GM19438 (cell line): Measurements from ENCODE around the gene CHRDL2.
"Not testable (repeated sequence)": the region's sequence is repeated elsewhere in the genome, so short reads cannot be mapped to it uniquely, and the experiment has no call there.

ENCODE experiments used
- ATAC-seq: cut with Tn5 transposase; IDR thresholded peaks from one replicate; pipeline ENCODE4 v1.9.1; 2021; ENCODE audit warnings: low read depth; ENCODE audit not compliant: unreplicated experiment

CHRDL2 gene

DNA sequence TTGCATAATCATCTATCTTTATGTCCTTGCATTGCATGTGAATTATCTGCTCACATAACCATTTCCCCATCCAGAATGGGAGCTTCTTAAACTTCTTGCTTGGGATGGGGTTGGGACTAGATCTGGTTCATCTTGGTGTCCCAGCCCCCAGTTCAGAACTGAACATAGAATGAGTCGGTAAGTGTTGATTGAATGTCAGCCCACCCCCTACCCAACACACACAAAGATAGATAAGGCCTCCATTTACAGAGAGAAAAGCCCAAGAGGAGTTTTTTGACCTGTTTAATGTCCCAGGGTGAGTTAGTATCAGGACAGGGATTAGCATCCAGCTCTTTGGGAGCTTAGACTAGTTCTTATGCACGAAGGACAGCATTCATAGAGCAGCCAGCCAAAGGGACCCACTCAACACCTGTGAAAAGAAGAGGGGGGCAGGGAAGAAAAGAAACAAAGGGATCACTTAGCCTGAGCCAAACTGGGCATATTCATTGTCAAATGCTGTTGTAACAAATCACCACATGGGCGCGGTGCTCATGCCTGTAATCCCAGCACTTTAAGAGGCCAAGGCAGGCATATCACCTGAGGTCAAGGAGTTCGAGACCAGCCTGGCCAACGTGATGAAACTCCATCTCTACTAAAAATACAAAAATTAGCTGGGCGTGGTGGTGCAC is 57.4 kb downstream of the CHRDL2 start:
- ATAC-seq = no peak

DNA sequence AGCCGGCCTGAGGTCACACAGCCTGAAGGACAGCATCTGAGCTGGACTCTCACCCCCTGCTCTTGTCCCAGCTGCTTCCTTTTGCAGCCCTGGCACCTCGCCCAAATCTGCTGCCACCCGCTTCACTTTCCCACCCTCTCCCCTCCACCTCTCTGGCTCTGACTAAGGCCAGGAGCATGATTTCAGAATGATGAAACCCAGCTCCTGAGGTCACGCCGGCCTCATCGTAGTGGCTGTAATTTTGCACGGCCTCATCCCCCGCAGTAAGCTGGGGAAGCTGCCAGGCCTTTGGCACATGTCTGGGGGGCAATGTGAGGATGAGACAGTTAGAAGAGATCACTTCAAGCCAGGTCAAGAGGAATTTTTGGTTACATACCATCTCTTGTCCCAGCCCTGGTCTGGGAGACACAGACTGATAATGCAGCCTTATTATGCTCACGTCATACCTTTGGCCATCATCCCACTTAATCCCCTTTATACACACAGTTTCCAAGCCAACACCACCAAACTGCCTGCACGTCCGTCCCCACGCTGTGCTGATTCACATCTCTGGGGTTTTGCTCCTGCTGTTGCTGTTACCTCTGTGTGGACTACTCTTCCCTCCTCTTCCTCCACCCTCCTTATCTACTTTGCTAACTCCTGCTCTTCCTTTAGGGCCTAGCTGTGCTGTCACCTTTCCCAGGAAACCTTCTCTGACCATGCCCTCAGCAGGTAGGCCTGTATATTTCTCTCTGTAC is 58.1 kb downstream of the CHRDL2 start:
- no peak for ATAC-seq

DNA sequence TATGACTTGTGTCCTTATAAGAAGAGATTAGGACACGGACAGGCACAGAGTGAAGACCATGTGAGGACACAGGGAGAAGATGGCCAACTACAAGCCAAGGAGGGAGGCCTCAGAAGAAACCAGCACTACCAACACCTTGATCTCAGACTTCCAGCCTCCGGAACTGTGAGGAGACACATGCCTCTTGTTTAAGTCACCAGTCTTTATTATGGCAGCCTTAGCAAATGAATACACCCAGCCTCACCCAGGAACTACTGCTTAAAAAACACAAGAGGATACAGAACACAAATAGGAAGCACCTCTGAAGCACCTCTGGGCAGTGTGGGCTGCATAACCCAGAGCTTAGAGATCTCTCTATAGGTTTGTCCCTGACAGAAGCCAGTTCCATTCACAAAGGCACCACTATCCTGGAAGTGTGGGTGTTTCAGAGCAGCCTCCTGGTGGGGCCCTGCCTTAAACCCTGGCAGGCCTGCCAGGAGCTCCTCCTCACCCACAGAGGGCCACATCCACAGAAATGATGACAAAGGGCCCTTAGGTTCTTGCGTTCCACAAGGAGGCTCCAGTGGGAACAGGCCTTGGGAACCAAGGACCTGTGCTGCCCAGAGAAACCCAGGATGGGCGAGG is 58.8 kb downstream of the CHRDL2 start:
- ATAC-seq = no peak

DNA sequence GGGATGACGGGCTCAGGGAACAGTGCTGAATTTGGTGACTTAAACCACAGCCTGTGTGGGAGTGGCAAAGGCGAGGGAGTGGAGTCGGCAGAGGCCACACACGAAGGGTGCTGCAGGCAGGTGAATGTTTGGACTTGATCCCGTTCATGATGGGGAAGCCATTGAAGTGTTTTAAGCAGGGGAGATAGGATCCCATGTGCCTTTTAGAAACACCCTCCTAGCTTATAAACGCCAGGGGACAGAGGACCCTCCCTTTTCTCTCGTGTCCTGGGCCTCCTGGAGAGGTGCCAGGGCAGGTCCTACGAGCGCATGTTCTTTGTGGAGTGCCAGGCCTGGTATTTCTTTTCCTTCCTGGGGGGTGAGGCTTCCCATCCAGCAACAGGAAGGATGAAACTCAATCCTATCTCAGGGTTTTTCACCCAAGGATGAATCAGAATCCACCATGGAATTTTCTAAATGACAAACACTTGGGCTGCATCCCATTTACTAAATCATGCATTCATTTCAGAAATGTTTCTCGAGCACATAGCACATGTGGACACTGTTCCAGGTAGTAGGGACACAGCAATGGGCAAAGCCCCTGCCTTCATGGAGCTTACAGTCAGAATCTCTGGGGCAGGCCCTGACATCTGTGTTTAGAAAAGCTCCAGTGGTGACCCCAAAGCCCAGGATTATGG is 59.6 kb downstream of the CHRDL2 start:
- no peak for ATAC-seq

DNA sequence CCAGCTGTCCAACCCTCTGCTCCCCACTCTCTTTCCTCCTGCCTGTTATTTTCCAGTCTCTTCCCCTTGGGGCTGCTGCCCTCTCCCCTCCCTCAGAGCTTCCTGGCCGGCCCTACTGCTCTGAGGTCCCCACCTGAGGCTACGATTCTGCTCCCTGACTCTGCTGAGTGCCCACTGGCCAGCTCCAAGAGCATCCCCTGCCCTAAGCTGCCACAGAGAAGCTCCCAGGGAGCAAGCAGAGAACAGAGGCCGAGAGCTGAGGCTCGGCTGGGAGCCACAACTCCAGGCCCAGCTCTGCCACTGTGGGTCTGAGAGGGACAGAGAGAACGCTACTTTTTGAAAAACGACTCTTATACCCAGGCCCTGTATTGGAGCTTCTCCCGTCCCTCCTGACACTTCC is 61.1 kb downstream of the CHRDL2 start:
- ATAC-seq = no peak

DNA sequence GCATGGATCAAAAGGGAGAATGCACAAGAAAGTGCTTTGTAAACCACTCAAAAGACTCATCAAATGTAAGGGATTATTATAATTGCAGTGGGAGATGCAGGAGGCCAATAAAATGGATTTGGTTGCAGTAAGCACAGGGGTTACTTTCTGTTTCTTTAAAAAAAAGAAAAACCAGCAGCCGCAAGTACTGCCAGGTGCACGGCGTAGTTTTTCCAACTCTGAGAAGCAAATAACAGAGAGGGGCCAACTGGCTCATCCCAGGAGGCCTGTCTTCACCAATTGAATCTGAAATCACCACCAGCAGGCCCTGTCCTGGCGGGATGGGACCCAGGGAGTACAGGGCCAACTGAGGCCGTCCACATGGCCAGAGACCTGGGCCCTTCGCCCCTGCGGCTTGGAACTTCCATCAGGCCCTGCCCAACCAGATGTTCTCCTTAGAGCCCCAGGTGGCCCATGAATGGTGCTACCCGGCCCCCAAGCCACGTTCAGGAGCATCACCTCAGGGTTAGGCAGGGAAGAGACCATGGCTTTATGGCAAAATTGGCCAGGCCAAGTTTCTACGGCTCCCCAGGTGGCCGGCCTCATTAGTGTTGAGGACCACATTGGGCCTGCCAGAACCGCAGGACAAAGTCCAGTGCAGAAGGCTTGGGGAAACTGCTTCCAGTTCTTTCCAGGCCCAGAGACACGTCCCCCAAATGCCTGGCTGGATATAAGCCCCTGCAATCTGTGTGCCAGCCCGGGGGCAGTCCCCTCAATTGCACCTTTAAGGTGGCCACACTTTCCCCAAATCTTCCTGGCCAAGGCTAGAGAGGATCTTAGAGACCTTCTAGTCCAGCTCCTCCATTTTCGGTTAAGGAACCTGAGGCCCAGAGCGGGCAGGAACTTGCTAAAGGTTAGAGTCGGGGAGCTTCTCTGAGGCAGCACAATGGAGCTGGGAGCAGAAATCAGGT is 61.7 kb downstream of the CHRDL2 start:
- no peak for ATAC-seq

DNA sequence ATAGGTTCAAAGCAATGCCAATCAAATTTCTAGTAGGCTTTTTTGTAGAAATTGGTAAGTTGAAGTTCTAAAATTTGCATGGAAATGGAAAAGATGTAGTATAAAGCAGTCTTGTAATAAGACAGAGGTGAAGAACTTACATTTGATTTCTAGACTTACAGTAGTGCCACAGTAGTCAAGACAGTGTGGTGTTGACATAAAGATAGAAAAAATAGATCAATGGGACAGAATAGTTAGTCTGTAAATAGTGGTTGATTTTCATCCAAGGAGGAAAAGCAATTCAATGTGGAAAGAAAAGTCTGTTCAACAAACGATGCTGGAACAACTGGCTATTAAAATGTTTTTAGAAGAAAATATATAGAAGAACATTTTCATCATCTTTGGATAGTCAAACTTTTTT is 67.9 kb downstream of the CHRDL2 start:
- ATAC-seq = no peak

DNA sequence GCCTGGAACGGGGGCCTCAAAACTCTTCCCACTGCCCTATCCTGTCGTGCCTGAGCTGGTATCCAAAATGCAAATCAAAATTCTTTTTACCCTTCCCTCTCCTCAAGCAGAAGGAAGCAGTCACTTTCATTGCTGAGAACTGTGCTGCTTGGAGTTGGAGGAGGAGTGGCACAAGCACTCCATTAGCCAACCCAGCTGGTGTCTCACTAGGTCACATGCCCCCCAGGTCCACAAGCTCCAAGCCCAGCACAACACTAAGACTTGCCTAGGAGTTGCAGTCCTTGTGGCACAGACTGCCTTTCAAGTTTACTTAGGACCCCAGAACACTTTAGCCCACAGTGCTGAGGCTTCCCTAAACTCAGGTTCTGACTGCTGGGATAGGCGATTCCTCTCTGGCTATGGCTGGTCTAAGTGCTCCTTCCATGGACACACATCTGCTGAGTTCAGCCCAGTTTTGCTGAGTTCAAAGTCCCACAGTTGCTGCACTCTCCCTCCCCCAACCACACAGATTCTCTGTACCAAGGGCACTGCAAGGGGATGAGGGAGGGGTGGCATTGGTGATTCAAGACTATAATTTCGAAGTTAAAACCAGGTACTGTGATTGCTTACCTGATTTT is 68.6 kb downstream of the CHRDL2 start:
- ATAC-seq = no peak

DNA sequence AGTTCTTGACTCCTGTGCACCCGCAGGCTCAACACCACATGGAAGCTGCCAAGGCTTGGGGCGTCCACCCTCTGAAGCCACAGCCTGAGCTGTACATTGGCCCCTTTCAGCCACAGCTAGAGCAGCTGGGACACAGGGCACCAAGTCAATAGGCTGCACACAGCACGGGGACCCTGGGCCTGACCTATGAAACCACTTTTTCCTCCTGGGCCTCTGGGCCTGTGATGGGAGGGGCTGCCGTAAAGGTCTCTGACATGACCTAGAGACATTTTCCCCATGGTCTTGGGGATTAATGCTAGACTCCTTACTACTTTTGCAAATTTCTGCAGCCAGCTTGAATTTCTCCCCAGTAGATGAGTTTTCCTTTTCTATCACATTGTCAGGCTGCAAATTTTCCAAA is 72.1 kb downstream of the CHRDL2 start:
- not testable (repeated sequence) for ATAC-seq

DNA sequence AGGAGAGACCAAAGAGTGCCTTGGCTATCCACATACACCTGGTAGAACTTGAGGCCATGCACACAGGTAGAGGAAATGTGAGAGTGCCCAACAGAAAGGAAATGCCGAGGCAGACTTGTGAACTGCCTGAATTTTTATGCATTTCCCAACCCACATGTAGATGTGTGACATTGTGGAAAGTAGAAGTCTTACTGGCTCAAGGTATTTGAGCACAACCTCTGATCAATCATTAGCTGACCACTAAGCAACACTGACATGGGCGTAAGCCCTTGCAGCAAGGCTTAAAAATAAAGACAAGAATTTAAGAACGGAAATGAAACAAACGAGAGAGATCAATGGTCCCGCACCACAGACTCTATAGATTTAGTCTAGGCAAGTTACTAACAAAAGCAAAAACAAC is 76.2 kb downstream of the CHRDL2 start:
- no peak for ATAC-seq

DNA sequence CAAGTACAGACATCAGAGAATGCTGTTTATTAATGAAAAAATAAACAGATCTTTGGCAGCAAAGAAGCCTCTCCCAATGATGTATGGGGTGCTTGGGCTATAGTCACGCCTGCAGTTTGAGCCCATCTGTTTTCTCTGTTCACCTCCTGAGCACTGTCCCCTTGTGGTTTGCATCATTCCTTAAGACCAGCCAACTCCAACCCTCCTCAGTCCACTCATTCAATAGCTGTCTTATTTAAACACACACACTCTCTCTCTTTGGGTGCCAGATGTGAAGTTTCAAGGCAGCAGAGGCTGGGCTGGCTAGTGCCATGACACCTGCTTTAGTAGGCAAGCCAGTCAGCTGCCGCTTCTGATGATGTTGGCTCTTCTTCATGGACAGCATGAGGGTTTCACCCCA is 80.7 kb downstream of the CHRDL2 start:
- no peak for ATAC-seq

DNA sequence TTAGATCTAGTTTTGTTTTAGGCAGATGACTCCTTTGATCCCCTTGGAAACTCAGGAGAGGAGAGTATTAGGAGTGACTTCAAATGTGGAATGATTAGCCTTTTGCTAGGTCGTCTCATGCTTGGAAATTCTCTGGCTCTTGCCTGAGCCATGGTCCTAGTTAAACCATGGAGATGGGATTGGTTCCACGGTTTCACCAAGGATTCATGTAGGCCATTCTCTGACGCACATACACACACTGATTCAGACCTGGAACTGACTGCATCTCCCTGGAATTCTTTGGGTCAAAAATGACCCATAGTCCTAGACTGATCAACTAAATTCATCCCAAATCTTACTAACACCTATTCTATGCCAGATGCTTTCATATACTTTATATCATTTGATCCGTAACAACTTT is 82.3 kb downstream of the CHRDL2 start:
- no peak for ATAC-seq

DNA sequence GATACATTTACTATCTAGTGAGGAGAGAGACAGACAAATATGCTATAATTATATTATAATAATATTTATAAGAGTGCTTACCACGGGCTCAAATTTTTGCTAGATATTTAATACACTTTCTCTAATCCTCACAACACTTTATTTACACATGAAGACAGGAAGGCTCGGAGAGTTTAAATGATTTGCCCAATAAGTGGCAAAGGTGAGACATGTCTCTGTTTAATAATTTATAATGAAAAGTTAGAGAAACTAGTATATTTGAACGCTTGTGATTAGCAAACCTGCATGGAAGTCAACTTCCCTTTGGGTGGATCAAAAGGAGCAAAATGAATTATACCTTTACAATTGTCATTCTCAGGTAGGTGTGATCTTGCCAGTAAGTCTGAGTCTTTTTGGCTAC is 83.4 kb downstream of the CHRDL2 start:
- ATAC-seq = no peak

DNA sequence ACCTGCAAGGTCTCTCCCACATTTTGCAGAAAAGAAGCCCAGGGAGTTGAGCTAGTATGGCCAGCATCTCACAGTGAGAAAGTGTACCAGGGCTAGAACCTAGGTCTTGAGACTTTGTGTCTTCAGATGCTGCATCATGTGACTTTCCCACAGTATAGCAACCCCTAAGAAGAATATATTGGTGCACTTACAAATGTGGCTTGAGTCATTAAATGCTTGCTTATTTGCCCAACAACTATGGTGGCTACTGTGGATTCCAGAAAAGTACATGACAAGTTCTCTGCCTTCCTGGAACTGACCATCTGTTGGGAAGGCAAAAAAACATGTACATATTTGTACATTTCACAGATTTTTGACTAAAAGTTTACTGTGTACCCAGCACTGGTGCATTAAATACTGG is 83.8 kb downstream of the CHRDL2 start:
- ATAC-seq = no peak

DNA sequence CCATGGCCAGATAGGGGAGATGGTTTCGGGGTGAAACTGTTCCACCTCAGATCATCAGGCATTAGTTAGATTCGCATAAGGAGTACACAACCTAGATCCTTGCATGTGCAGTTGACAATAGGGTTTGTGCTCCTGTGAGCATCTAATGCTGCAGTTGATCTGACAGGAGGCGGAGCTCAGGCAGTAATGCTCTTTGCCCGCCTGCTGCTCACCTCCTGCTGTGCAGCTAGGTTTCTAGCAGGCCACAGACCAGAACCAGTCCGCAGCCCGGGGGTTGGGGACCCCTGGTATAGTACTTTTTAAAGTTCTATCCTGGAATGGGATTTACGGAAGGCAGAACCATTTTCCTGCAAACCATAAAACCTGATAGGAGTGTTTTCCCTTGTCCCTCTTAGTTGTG is 84.3 kb downstream of the CHRDL2 start:
- ATAC-seq = no peak
